Mesendoderm (in vitro differentiated cells): ENCODE measurements around the gene CABLES1.

Source experiments
- DNase-seq: peaks from one replicate; pipeline ENCODE4 v3.0.0; 2013
- H2AK5ac ChIP-seq: 2 replicates; pipeline ENCODE4 v1.6.1; 2013; ENCODE audit warnings: low read length, inconsistent platforms
- H2BK120ac ChIP-seq: 2 replicates; pipeline ENCODE4 v1.6.1; 2013; ENCODE audit warnings: low read depth, mild to moderate bottlenecking, low read length, moderate library complexity, mixed read lengths
- H2BK15ac ChIP-seq: replicated peaks from 2 replicates; pipeline ENCODE4 v1.6.1; 2013; ENCODE audit warnings: low read depth, mild to moderate bottlenecking, moderate library complexity
- H2BK5ac ChIP-seq: 2 replicates; pipeline ENCODE4 v1.6.1; 2013; ENCODE audit warnings: low read length, inconsistent platforms
- H3K18ac ChIP-seq: 2 replicates; pipeline ENCODE4 v1.6.1; 2013; ENCODE audit warnings: mild to moderate bottlenecking, low read length, mixed read lengths
- H3K23ac ChIP-seq: one replicate; pipeline ENCODE4 v1.6.1; 2013; ENCODE audit warnings: low read length
- H3K27ac ChIP-seq: 2 replicates; pipeline ENCODE4 v1.5.1; 2013; ENCODE audit warnings: low read depth, mild to moderate bottlenecking, inconsistent platforms, low read length, moderate library complexity
- H3K27me3 ChIP-seq: 2 replicates; pipeline ENCODE4 v1.6.1; 2013; ENCODE audit warnings: low read length, control low read depth, mild to moderate bottlenecking, inconsistent platforms; ENCODE audit not compliant: insufficient read depth, poor library complexity
- H3K36me3 ChIP-seq: 2 replicates; pipeline ENCODE4 v1.6.1; 2013; ENCODE audit warnings: low read length, inconsistent platforms; ENCODE audit not compliant: control insufficient read depth, insufficient read depth
- H3K4ac ChIP-seq: one replicate; pipeline ENCODE4 v1.6.1; 2013; ENCODE audit warnings: low read depth, mild to moderate bottlenecking, low read length, moderate library complexity
- H3K4me1 ChIP-seq: 2 replicates; pipeline ENCODE4 v1.6.1; 2013; ENCODE audit warnings: low read depth, low read length, inconsistent platforms; ENCODE audit not compliant: control insufficient read depth
- H3K4me2 ChIP-seq: 2 replicates; pipeline ENCODE4 v1.6.1; 2013; ENCODE audit warnings: low read length
- H3K4me3 ChIP-seq: 2 replicates; pipeline ENCODE4 v1.5.1; 2013; ENCODE audit warnings: mild to moderate bottlenecking, low read length
- H3K56ac ChIP-seq: one replicate; pipeline ENCODE4 v1.6.1; 2013; ENCODE audit warnings: low read length
- H3K79me1 ChIP-seq: 2 replicates; pipeline ENCODE4 v1.6.1; 2013; ENCODE audit warnings: low read length, inconsistent platforms
- H3K79me2 ChIP-seq: 2 replicates; pipeline ENCODE4 v1.6.1; 2013; ENCODE audit warnings: mild to moderate bottlenecking, low read length; ENCODE audit not compliant: control insufficient read depth, insufficient read depth
- H3K9ac ChIP-seq: 2 replicates; pipeline ENCODE4 v1.6.1; 2013; ENCODE audit warnings: low read length, inconsistent platforms
- H4K5ac ChIP-seq: one replicate; pipeline ENCODE4 v1.6.1; 2013; ENCODE audit warnings: low read length
- H4K8ac ChIP-seq: one replicate; pipeline ENCODE4 v1.6.1; 2013; ENCODE audit warnings: low read depth, mild to moderate bottlenecking, control low read depth, low read length, moderate library complexity
- WGBS: extraction: QIAGEN DNeasy Blood & Tissue Kit; methylation state at CpG from one replicate; pipeline ENCODE4 v1.1.7; 2013; ENCODE audit warnings: low lambda C conversion rate, missing lambda C conversion rate; ENCODE audit not compliant: insufficient coverage; ENCODE audit errors: extremely low coverage; 5-methylcytosine and 5-hydroxymethylcytosine counted together

The CABLES1 gene

GRCh38 chr18:23101861-23102432 is 33.3 kb upstream of the CABLES1 start:
- H2BK5ac ChIP-seq, result no peak overlapping the region
- no peak overlapping the region for H3K4me2 ChIP-seq
- H3K4me3 ChIP-seq, result no peak overlapping the region
- no peak overlapping the region for H2AK5ac ChIP-seq
- H3K36me3 ChIP-seq, result no peaks in the 10 kb centered on the region
- H2BK15ac ChIP-seq, result no peak overlapping the region
- no peak overlapping the region for H3K4ac ChIP-seq
- H3K79me2 ChIP-seq, result no peaks in the 10 kb centered on the region
- H3K9ac ChIP-seq, result no peak overlapping the region
- no peaks in the 10 kb centered on the region for H3K4me1 ChIP-seq
- H2BK120ac ChIP-seq, result no peak overlapping the region
- no peak overlapping the region for H3K56ac ChIP-seq
- H3K23ac ChIP-seq, result no peak overlapping the region
- H3K27ac ChIP-seq, result no peak overlapping the region
- no peak overlapping the region for H4K5ac ChIP-seq
- no peaks in the 10 kb centered on the region for H3K27me3 ChIP-seq
- no peaks in the 10 kb centered on the region for H3K79me1 ChIP-seq
- no CpG with 5 or more reads among the region's 12 CpGs for WGBS
- no peak overlapping the region for H3K18ac ChIP-seq
- DNase-seq, result no peak
- no peak overlapping the region for H4K8ac ChIP-seq

GRCh38 chr18:23102493-23103261 is 32.6 kb upstream of the CABLES1 start:
- Histone ChIP-seq H2AK5ac (no peak overlapping the region), H3K4ac (no peak overlapping the region), H3K23ac (no peak overlapping the region), H2BK15ac (no peak overlapping the region), H2BK5ac (no peak overlapping the region), H3K27ac (no peak overlapping the region), H3K4me1 (no peaks in the 10 kb centered on the region), H3K9ac (no peak overlapping the region), H3K79me2 (no peaks in the 10 kb centered on the region), H3K56ac (no peak overlapping the region), H3K18ac (no peak overlapping the region), H3K4me3 (no peak overlapping the region), H3K36me3 (no peaks in the 10 kb centered on the region), H4K5ac (no peak overlapping the region), H3K79me1 (no peaks in the 10 kb centered on the region), H4K8ac (no peak overlapping the region), H3K27me3 (no peaks in the 10 kb centered on the region), H3K4me2 (no peak overlapping the region), H2BK120ac (no peak overlapping the region)
- no CpG with 5 or more reads among the region's 11 CpGs for WGBS
- no peak for DNase-seq

GRCh38 chr18:23103449-23103848 is 31.8 kb upstream of the CABLES1 start:
- Histone ChIP-seq H3K79me1 (no peaks in the 10 kb centered on the region), H3K4me1 (no peaks in the 10 kb centered on the region), H3K9ac (no peak overlapping the region), H3K36me3 (no peaks in the 10 kb centered on the region), H3K27me3 (no peaks in the 10 kb centered on the region), H4K5ac (no peak overlapping the region), H2BK15ac (no peak overlapping the region), H3K27ac (no peak overlapping the region), H3K4me2 (no peak overlapping the region), H2BK5ac (no peak overlapping the region), H2BK120ac (no peak overlapping the region), H3K79me2 (no peaks in the 10 kb centered on the region), H3K18ac (no peak overlapping the region), H3K56ac (no peak overlapping the region), H4K8ac (no peak overlapping the region), H2AK5ac (no peak overlapping the region), H3K4ac (no peak overlapping the region), H3K23ac (no peak overlapping the region), H3K4me3 (no peak overlapping the region)
- WGBS, result no CpG with 5 or more reads among the region's 4 CpGs
- peak; percentile 30 for DNase-seq

- no peaks in the 10 kb centered on the region for H3K79me2 ChIP-seq
- H3K36me3 ChIP-seq, result no peaks in the 10 kb centered on the region
- H2AK5ac ChIP-seq, result no peak overlapping the region
- no peak overlapping the region for H2BK5ac ChIP-seq
- H3K18ac ChIP-seq, result no peak overlapping the region
- WGBS, result no CpG with 5 or more reads among the region's 3 CpGs
- H3K79me1 ChIP-seq, result no peaks in the 10 kb centered on the region
- no peak overlapping the region for H3K4me2 ChIP-seq
- H4K8ac ChIP-seq, result no peak overlapping the region
- no peak for DNase-seq
- no peaks in the 10 kb centered on the region for H3K27me3 ChIP-seq
- no peak overlapping the region for H3K56ac ChIP-seq
- H3K4me1 ChIP-seq, result no peaks in the 10 kb centered on the region
- no peak overlapping the region for H3K4me3 ChIP-seq
- no peak overlapping the region for H3K27ac ChIP-seq
- H2BK120ac ChIP-seq, result no peak overlapping the region
- H3K9ac ChIP-seq, result no peak overlapping the region
- H3K23ac ChIP-seq, result no peak overlapping the region
- no peak overlapping the region for H4K5ac ChIP-seq
- no peak overlapping the region for H3K4ac ChIP-seq
- no peak overlapping the region for H2BK15ac ChIP-seq
Observed at GRCh38 chr18:23105030-23105429, 30.3 kb upstream of the CABLES1 start.

GRCh38 chr18:23105581-23106219 is 29.6 kb upstream of the CABLES1 start:
- Histone ChIP-seq H3K9ac (no peak overlapping the region), H3K27me3 (no peaks in the 10 kb centered on the region), H4K5ac (no peak overlapping the region), H3K27ac (no peak overlapping the region), H2BK15ac (no peak overlapping the region), H3K56ac (no peak overlapping the region), H3K79me1 (no peaks in the 10 kb centered on the region), H2BK5ac (no peak overlapping the region), H3K36me3 (no peaks in the 10 kb centered on the region), H3K79me2 (no peaks in the 10 kb centered on the region), H3K23ac (no peak overlapping the region), H3K4me1 (no peaks in the 10 kb centered on the region), H2AK5ac (no peak overlapping the region), H3K4ac (no peak overlapping the region), H4K8ac (no peak overlapping the region), H2BK120ac (no peak overlapping the region), H3K4me2 (no peak overlapping the region), H3K4me3 (no peak overlapping the region), H3K18ac (no peak overlapping the region)
- no CpG with 5 or more reads among the region's 21 CpGs for WGBS
- DNase-seq, result no peak
